ENCODE measurements around the gene TAS2R41.

- TF ChIP-seq CTCF (IDR thresholded peaks at IDR 0.05) (no peak), POLR2A (IDR thresholded peaks at IDR 0.05) (no peak)
These were observed 36.8 kb downstream of the TAS2R41 start for GRCh38 chr7:143514487-143514886.
